IPS DF 6.9 (cell line): ENCODE results near the gene BEGAIN.

Experiments
- DNase-seq: peaks from one replicate; pipeline ENCODE4 v3.0.0-alpha.2; 2013; ENCODE audit warnings: low read depth, low spot score
- H3K27ac ChIP-seq: one replicate; pipeline ENCODE4 v1.5.1; 2013; ENCODE audit warnings: low read length, control low read depth
- H3K27me3 ChIP-seq: 2 replicates; pipeline ENCODE4 v1.6.1; 2013; ENCODE audit warnings: mild to moderate bottlenecking, low read length; ENCODE audit not compliant: control insufficient read depth, insufficient read depth
- H3K36me3 ChIP-seq: 2 replicates; pipeline ENCODE4 v1.6.1; 2013; ENCODE audit warnings: low read length; ENCODE audit not compliant: control insufficient read depth, insufficient read depth
- H3K4me1 ChIP-seq: 2 replicates; pipeline ENCODE4 v1.6.1; 2013; ENCODE audit warnings: low read length; ENCODE audit not compliant: control insufficient read depth, insufficient read depth
- H3K4me3 ChIP-seq: 2 replicates; pipeline ENCODE4 v1.5.1; 2013; ENCODE audit warnings: mild to moderate bottlenecking, low read length
- H3K9me3 ChIP-seq: 2 replicates; pipeline ENCODE4 v1.6.1; 2013; ENCODE audit warnings: low read length, inconsistent platforms; ENCODE audit not compliant: control insufficient read depth, insufficient read depth
- WGBS: extraction: QIAGEN DNeasy Blood & Tissue Kit; methylation state at CpG from one replicate; pipeline ENCODE4 v1.1.7; 2013; ENCODE audit warnings: mixed read lengths, missing lambda C conversion rate; ENCODE audit not compliant: insufficient read length, insufficient coverage; 5-methylcytosine and 5-hydroxymethylcytosine counted together

BEGAIN gene

DNA sequence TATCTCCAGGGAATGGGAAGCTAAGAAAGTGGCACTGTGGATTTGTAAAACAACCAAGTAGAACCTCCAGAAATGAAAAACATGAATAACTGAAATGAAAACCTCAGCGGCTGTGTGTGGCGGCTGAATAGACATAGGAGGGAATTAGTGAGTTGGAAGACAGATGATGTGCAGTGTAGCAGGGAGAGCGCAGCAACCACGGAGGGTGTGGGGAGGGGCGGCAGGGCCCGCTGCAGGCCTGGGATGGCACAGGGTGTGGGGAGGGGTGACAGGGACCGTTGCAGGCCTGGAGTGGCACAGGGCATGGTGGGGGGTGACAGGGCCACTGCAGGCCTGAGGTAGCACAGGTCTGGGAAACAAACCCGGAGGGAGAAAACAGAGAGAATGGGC is 51.1 kb downstream of the BEGAIN start:
- Histone ChIP-seq H3K27me3 (no peaks in the 10 kb centered on the region), H3K9me3 (no peaks in the 10 kb centered on the region), H3K4me3 (no peak overlapping the region), H3K4me1 (peaks cover 4% of the 10 kb centered on the region; the same call in 1 of the 2 replicates), H3K27ac (no peak overlapping the region), H3K36me3 (no peaks in the 10 kb centered on the region)
- no peak for DNase-seq
- no CpG with 5 or more reads among the region's 8 CpGs for WGBS

DNA sequence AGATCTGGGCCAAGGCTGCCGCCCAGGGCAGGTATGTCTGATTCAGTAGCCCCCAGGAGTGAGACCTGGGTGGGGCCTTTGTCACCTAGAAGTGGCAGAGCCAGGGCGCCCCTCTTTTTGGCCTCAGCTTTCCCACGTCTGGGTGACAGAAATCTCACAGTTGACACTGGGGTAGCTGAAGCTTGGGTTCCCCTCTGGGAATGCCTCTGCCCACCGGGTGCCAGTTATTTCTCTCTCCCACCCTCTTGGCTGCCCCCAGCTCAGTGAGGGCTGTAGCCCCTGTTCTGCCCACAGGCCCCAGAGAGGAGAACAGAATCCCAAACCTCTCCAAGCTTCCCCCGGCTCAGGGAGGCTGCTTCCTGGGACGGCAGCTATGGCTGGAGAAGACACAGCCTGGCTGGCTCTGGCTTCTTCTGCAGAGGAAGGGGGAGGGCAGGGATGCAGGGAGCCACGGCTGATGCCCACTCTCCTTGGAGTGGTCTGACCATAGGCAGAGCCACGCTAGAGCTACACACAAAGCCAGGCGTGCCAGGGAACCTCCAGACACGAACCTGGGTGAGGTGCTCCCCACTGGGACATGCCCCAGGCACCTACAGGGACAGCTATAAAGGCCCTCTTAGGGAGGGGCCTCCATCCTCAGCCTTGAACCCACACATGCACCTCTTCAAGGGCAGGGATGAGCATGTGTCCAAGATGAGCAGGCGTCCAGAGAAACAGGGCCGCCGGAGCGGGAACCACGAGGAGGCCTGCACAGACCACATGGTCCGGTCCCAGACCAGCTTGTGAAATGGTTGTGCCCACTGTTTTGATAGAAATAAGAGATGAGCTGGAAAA is 51.7 kb downstream of the BEGAIN start:
- H3K27me3 ChIP-seq: no peaks in the 10 kb centered on the region
- no peak for DNase-seq
- H3K36me3 ChIP-seq: no peaks in the 10 kb centered on the region
- peaks cover 2% of the 10 kb centered on the region; the same call in 1 of the 2 replicates for H3K4me1 ChIP-seq
- H3K27ac ChIP-seq: no peak overlapping the region
- no CpG with 5 or more reads among the region's 16 CpGs for WGBS
- H3K9me3 ChIP-seq: no peaks in the 10 kb centered on the region
- H3K4me3 ChIP-seq: no peak overlapping the region

DNA sequence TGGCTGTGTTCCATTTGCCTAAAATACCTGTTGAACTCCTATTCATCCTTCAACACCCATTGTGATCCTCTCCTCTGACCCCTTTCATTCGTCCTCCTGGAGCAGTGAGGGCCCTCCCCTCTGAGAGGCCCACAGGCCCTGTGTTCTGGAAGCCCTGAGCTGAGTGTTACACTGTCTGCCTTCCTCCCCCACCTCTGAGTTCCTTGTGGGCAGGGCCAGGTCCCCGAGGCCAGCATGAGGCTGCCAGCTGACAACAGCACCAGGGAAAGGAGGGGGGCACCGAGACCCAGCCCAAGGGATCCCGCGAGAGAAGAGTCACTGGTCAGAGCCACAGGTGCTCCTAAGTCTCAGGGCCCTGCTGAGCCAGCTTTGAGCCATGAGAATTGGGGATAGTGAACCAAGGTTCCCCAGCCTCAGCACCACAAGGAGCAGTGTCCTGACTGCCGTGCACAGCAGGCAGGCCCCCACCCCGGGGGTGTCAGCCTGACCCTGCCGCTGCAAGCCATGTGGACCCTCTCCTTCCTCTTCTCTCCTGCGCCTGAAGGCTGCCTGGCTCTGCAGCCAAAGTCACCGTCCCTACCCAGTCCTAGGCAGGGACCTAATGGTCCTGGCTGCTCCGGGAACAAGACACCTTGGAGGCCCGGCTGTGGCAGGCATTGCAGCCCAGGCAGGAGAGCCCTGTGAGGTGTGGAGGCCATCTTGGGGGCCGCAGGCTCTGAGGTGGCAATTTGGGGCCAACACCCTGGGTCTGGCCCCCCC is 52.5 kb downstream of the BEGAIN start:
- Histone ChIP-seq H3K4me3 (no peak overlapping the region), H3K36me3 (no peaks in the 10 kb centered on the region), H3K27me3 (no peaks in the 10 kb centered on the region), H3K9me3 (no peaks in the 10 kb centered on the region), H3K4me1 (peaks cover 2% of the 10 kb centered on the region; the same call in 1 of the 2 replicates), H3K27ac (no peak overlapping the region)
- DNase-seq: no peak
- WGBS: no CpG with 5 or more reads among the region's 13 CpGs

DNA sequence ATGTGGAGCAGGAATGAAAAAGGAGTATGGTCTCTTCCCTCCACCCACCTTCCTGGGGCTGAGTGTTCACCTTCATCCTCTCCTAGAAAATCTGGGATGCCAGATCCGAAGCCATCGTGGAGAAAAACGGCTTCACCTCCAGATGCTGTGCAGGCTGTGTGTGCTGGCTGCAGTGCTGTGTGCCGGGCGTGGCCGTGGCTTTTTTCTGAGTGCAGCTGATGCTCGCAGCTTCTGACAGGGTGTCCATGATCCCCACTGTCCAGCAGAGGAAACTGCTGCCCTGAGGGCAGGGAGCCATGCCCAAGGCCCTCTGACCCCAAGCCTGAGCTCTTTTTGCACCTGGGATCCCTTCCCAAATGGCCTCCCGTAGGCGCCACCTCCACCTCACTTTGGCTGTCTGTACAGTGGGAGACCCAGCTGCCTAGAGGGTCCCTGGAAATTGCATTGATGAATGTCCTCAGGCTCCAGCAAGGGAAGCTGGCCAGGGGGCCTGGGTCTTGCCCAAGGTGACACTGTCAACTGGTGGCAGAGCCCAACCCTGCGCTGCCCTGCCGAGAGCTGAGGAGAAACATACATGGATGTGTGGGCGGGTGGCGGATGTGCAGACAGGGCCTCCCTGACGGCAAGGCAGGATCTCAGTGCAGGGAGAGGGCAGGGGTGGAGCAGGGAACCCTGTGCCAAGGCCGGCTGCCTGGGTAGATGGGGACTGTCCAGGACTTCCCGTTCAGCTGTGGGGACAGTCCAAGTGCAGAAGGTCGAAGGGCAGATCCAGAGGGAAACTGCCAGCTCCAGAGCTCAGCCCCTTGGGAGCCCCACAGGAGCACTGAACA is 53.3 kb downstream of the BEGAIN start:
- no CpG with 5 or more reads among the region's 17 CpGs for WGBS
- H3K9me3 ChIP-seq: no peaks in the 10 kb centered on the region
- no peaks in the 10 kb centered on the region for H3K27me3 ChIP-seq
- no peak overlapping the region for H3K27ac ChIP-seq
- peaks cover 2% of the 10 kb centered on the region; the same call in 1 of the 2 replicates for H3K4me1 ChIP-seq
- DNase-seq: no peak
- no peaks in the 10 kb centered on the region for H3K36me3 ChIP-seq
- H3K4me3 ChIP-seq: no peak overlapping the region

DNA sequence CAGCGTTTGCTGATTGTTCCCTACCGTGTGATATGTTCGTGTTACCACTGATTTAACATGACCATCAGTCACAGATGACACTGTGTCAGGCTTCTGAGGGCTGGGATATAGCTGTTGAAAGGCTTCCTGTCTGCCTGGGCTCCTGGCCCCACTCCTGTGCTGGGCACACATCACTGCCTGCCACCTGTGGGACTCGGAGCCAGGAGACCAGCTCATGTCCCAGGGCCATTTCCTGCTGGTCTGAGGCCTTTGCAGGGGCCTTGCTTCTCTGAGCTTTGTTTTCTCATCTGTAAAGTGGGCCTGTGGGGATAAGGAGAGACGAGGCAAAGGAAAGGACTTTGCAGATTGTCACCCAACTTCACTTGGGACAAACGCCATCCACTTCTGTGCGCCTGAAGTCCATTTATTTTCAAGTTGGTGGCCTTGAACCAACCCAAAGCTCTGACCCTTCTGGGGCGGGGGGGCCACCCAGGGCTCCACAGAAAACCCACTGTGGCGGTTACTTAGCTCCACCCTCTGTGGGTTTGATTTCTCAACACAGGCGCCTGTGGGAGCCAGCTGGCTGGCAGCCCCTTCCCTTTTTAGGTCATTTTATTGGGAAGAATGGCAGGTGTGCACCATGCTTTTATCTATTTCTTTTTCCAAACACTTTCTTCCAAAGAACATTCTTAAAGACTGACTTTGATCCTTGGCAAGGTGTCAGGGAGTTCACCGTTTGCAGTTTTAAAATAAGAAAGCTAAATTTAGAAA is 54.1 kb downstream of the BEGAIN start:
- DNase-seq: no peak
- Histone ChIP-seq H3K4me1 (peaks cover 2% of the 10 kb centered on the region; the same call in 1 of the 2 replicates), H3K36me3 (no peaks in the 10 kb centered on the region), H3K4me3 (no peak overlapping the region), H3K9me3 (no peaks in the 10 kb centered on the region), H3K27ac (no peak overlapping the region), H3K27me3 (no peaks in the 10 kb centered on the region)
- no CpG with 5 or more reads among the region's 11 CpGs for WGBS

DNA sequence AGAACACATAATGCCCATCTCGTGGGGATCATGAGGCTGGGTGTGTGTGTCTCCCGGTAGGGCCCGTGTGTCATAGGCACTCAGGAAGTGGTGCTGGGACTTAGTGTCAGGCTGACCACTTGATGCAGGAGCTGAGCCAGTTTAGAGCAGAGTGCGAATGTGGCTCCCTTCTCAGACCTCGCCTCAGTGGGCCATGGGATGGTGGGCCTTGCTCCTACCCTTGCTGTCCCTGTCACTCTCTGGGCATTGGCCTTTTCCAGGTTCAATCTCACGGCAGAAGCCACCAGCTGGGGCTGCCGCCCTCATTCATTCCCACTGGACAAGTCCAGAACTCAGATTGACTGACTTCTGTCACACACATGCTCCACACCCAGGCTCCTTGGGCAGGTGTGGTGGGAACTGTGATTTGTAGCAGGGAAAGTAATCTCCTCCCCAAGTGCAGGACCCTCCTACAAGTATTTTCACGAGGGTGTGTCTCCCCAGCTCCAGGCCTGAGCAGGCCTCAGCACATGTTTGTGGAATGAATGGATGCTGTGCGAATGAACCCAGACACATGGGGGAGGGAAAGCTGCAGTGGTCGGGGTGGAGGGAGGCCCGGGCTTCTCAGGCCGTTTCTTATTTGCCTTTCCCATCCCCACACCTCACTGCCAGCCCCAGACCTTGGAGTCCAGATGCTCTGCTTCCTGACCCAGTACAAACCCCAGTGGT is 54.9 kb downstream of the BEGAIN start:
- no peak for DNase-seq
- H3K4me1 ChIP-seq: peaks cover 2% of the 10 kb centered on the region; the same call in 1 of the 2 replicates
- no peaks in the 10 kb centered on the region for H3K36me3 ChIP-seq
- H3K9me3 ChIP-seq: no peaks in the 10 kb centered on the region
- no CpG with 5 or more reads among the region's 12 CpGs for WGBS
- no peaks in the 10 kb centered on the region for H3K27me3 ChIP-seq
- H3K4me3 ChIP-seq: no peak overlapping the region
- no peak overlapping the region for H3K27ac ChIP-seq

DNA sequence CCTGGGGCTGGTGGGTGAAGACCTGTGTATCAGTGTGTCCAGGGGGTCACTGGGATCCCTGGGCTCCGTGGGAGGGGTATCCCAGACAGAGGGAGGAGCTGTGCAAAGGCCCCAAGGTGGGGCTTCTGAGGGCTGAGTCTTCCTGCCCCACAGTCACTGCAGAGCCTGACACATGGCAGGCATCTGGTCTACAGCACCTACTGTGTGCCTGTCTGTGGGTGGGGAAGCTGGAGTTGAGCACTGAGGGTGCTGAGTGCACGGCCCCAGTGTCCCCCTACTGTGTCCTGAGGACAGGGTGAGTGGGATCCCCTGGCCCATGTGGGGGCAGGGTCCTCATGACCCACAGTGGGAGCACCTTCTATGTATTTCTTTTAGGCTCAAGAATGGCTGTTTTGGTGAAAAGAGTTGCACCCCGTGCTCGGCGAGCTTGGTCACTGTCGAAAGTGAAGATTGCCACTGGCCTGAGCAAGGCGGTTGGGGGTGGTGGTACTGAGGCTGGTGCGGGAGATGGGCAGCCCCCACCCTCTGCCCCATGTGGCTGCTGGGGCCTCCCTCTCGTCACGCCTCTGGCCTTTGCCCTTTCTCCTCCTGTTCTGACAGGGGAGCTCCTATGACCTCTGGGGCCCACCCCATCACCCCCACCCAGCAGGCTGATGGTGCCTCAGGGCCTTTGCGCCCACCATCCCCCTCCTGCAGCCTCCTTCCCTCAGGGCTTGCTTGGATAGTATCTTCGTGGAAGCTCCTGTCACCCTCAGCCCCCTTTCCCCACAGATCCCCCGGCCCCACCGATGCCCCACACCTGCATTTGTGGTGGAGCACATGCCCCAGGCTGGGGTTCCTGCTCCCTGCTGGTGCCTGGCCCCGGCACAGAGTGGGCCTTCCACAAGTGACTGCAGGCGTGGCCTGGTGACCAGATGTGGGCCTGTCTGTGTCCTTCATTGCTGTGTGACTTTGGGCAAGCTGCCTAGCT is 55.8 kb downstream of the BEGAIN start:
- H3K4me3 ChIP-seq: no peak overlapping the region
- no CpG with 5 or more reads among the region's 16 CpGs for WGBS
- peaks cover 2% of the 10 kb centered on the region; the same call in 1 of the 2 replicates for H3K4me1 ChIP-seq
- H3K27ac ChIP-seq: no peak overlapping the region
- no peaks in the 10 kb centered on the region for H3K9me3 ChIP-seq
- H3K27me3 ChIP-seq: no peaks in the 10 kb centered on the region
- H3K36me3 ChIP-seq: peaks cover 6% of the 10 kb centered on the region; the same call in 1 of the 2 replicates
- no peak for DNase-seq

DNA sequence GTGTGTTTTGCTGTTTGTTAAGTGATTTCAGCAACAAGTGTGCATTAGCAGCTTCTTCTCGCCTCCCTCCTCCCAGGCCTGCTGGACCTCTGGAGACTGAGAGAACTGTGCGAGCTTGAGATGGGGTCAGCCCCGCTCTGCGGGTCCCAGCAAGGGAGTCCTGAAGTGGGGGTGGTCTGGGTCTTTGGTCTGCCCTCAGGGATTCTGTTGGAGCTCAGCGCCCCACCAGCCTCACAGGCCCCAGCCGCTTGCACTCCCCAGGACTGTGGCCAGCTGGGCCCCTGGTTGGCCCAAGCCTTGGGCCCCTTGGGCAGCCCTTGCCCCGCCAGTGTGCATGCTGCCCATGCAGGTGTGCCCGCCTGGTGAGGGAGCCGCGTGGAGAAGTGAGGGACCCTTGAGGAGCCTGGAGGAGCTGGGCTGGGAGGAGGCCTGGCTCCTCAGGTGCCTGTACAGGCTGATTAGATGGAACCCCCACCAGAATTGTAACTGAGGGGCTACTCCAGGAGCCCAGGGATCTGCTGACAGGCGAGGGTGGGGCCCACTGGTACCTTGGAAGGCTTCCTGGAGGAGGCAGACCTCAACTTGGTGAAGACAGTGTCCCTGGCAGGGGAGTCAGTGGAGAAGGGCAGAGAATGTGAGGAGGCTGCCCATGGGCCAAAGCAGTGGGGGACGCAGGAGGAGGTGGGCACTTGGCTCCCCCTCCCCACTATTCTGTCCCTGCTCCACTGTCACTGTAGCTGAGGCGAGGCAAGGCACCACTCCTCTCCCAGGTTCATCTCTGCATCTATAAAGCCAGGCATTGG is 56.7 kb downstream of the BEGAIN start:
- Histone ChIP-seq H3K27me3 (no peaks in the 10 kb centered on the region), H3K36me3 (peaks cover 6% of the 10 kb centered on the region; the same call in 1 of the 2 replicates), H3K4me3 (no peak overlapping the region), H3K27ac (no peak overlapping the region), H3K9me3 (no peaks in the 10 kb centered on the region), H3K4me1 (peaks cover 2% of the 10 kb centered on the region; the same call in 1 of the 2 replicates)
- DNase-seq: no peak
- no CpG with 5 or more reads among the region's 13 CpGs for WGBS
